ENCODE measurements around the gene MSH6.

Gene MSH6

DNA sequence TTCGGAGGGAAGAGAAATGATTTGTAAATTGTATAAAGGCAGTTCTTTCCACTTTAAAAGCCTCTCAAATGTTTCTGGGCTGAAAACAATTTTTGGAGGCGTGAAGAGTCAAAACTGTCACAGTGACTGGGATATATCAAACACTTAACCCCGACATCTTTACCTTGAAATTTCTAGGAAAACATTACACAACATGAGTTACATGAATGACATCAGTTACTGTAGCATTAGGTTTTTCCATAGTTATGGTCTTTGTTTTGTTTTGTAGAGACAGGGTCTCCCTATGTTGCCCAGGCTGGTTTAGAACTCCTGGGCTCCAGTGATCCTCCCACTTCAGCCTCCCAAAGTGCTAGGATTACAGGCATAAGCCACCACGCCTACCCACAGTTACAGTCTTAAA, 25.7 kb downstream of the MSH6 start:
- H3K4me3 ChIP-seq, result no peak overlapping the region
- H3K27me3 ChIP-seq, result no peaks in the 10 kb centered on the region
- no peak overlapping the region for H3K27ac ChIP-seq
- no peak overlapping the region for H3K9ac ChIP-seq
- H4K20me1 ChIP-seq, result peaks cover 14 to 35% (median 18%) of the 10 kb centered on the region in 11 experiments; a peak in 19 of 22 replicates
- peaks cover 0 to 12% (median 3%) of the 10 kb centered on the region in 11 experiments; a peak in 17 of 22 replicates for H3K9me3 ChIP-seq (replicated peaks in 1 of 11)
- no peak for TF ChIP-seq Cebpa-rat (IDR thresholded peaks at IDR 0.05)
- H3K36me3 ChIP-seq, result peaks cover 56 to 93% (median 73%) of the 10 kb centered on the region in 11 experiments
- peaks cover 0 to 18% (median 3%) of the 10 kb centered on the region in 10 experiments; a peak in 8 of 20 replicates for H3K4me1 ChIP-seq
- H3K4me2 ChIP-seq, result no peak overlapping the region

DNA sequence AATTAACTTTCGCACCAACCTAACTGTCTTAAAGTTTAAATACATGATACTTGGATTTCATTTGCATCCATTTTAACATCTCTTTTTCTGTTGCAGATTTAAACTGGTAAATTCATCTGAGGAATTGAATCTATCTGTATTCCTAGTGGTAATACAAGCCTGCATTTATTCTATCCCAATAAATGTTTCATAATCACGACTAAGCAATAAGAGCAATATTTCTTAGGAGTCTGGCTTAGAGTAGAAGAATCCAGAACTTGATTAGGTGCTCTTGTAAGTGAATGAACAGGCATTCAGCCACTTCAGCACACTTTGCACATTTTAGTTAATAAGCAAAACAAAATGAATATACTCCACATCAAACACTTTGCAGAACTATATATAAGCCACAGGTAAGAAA, 27.0 kb downstream of the MSH6 start:
- no peaks in the 10 kb centered on the region for H3K27me3 ChIP-seq
- peaks cover 0 to 18% (median 0%) of the 10 kb centered on the region in 10 experiments; a peak in 7 of 20 replicates for H3K4me1 ChIP-seq
- no peak overlapping the region for H3K27ac ChIP-seq
- no peak overlapping the region for H3K4me3 ChIP-seq
- H4K20me1 ChIP-seq, result peaks cover 3 to 22% (median 5%) of the 10 kb centered on the region in 11 experiments; a peak in 16 of 22 replicates
- H3K9ac ChIP-seq, result no peak overlapping the region
- no peaks in the 10 kb centered on the region for H3K9me3 ChIP-seq (replicated peaks in 1 of 11)
- peaks cover 43 to 93% (median 70%) of the 10 kb centered on the region in 11 experiments for H3K36me3 ChIP-seq
- no peak for TF ChIP-seq Cebpa-rat (IDR thresholded peaks at IDR 0.05)
- H3K4me2 ChIP-seq, result no peak overlapping the region

DNA sequence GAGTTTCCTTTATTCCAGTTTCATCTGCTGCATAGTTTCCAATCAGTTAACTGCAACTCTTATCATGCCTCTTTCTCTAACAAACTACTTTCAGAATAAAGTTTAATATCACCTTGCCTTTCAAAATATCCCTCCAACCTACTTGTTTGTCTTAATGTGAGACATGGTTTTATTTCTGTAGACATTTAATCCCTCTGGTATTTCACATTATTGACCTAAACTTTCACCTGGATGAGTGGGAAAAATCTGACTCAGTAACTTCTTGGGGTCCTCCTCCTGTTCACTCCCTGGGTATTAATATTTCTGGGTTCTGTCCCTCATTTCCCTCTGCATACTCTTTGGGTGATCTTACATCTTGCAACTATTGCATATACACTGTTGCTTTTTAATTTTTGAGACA, 27.9 kb downstream of the MSH6 start:
- no peak overlapping the region for H3K27ac ChIP-seq
- no peaks in the 10 kb centered on the region for H3K27me3 ChIP-seq
- peaks cover 43 to 93% (median 67%) of the 10 kb centered on the region in 11 experiments; a peak in 21 of 22 replicates for H3K36me3 ChIP-seq
- H3K9me3 ChIP-seq (replicated peaks in 1 of 11), result no peaks in the 10 kb centered on the region
- H3K9ac ChIP-seq, result no peak overlapping the region
- H3K4me1 ChIP-seq, result peaks cover 0 to 17% (median 3%) of the 10 kb centered on the region in 10 experiments; a peak in 10 of 20 replicates
- TF ChIP-seq Cebpa-rat (IDR thresholded peaks at IDR 0.05), result no peak
- H3K4me2 ChIP-seq, result no peak overlapping the region
- H4K20me1 ChIP-seq, result peaks cover 0 to 16% (median 0%) of the 10 kb centered on the region in 11 experiments; a peak in 5 of 22 replicates
- H3K4me3 ChIP-seq, result no peak overlapping the region

DNA sequence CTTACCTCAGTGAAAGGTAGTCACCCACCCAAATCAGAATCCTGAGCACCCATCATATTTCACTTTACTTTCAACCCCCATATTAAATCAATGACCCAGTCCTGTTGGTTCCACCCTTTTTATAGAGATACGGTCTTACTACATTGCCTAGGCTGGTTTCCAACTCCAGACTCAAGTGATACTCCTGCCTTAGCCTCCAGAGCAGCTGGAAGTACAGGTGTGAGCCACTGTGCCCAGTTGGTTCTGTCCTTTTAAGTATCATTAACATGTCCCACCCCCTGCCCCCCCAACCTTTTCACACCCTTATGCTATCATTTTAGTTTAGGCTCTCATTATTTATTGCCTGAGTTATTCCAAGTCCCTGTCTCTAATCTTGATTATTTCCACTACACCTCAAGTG, 28.7 kb downstream of the MSH6 start:
- Histone ChIP-seq H3K9me3 (replicated peaks in 1 of 11) (no peaks in the 10 kb centered on the region), H3K4me1 (peaks cover 0 to 10% (median 4%) of the 10 kb centered on the region in 10 experiments; a peak in 7 of 20 replicates), H3K27me3 (no peaks in the 10 kb centered on the region), H3K9ac (no peak overlapping the region), H3K27ac (no peak overlapping the region), H3K4me2 (no peak overlapping the region), H4K20me1 (peaks cover 0 to 10% (median 0%) of the 10 kb centered on the region in 11 experiments; a peak in 4 of 22 replicates), H3K36me3 (peaks cover 43 to 99% (median 64%) of the 10 kb centered on the region in 11 experiments; a peak in 21 of 22 replicates), H3K4me3 (no peak overlapping the region)
- no peak for TF ChIP-seq Cebpa-rat (IDR thresholded peaks at IDR 0.05)

DNA sequence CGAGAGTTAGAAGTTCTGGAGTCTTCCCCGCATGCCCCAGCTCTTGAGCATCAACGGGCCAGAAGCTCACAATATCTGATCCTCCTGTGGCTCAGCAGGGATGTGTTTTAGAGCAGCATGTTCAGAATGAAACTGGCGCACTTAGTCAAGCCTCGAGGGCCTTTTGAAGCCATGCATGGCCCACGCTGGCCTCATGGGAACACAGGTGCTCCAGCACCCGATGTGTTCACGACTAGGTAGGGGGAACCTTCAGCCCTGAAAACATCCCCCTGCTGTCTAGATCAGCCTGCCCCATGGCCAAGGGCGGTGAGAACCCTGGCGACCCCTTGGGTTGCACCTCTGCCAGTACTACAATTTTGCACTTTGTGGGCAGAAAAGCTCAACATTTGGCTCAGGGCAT, 32.8 kb downstream of the MSH6 start:
- no peaks in the 10 kb centered on the region for H3K9me3 ChIP-seq (replicated peaks in 1 of 11)
- TF ChIP-seq Cebpa-rat (IDR thresholded peaks at IDR 0.05), result no peak
- H3K4me2 ChIP-seq, result 0 out of 22 replicates have a peak overlapping the region, but pooled peaks of 2 of the 11 experiments have one; percentile 12 to 25
- H3K27me3 ChIP-seq, result no peaks in the 10 kb centered on the region
- peaks cover 50 to 100% (median 76%) of the 10 kb centered on the region in 11 experiments for H3K36me3 ChIP-seq
- H3K4me1 ChIP-seq, result peaks cover 0 to 9% (median 0%) of the 10 kb centered on the region in 10 experiments; a peak in 4 of 20 replicates
- H3K27ac ChIP-seq, result no peak overlapping the region
- no peaks in the 10 kb centered on the region; a peak in 1 of 22 replicates for H4K20me1 ChIP-seq
- H3K4me3 ChIP-seq, result no peak overlapping the region
- H3K9ac ChIP-seq, result no peak overlapping the region

DNA sequence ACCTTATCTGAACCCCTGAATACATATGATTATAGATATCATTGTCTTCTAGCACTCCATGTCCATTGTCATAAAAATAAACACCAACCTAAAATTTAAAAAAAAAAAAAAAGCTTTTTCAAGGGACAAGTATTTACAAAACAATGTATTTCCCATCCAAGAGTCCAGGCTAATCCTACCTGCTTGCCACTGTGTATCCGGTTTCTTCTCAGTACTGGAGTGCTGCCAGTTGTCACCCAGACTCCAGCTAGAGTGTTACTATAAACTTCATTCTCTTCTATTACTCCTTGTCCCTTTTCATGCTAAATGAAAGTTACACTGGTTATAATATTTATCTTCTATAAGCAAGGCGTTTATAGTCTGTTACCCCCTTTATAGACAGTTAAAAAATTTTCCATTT, 35.8 kb downstream of the MSH6 start:
- Histone ChIP-seq H3K27ac (no peak overlapping the region), H3K27me3 (no peaks in the 10 kb centered on the region), H3K4me2 (no peak overlapping the region), H3K9ac (no peak overlapping the region), H3K4me1 (peaks cover 0 to 9% (median 0%) of the 10 kb centered on the region in 10 experiments; a peak in 4 of 20 replicates), H3K4me3 (no peak overlapping the region), H3K36me3 (peaks cover 52 to 100% (median 78%) of the 10 kb centered on the region in 11 experiments), H3K9me3 (replicated peaks in 1 of 11) (no peaks in the 10 kb centered on the region), H4K20me1 (no peaks in the 10 kb centered on the region; a peak in 1 of 22 replicates)
- TF ChIP-seq Cebpa-rat (IDR thresholded peaks at IDR 0.05), result no peak

DNA sequence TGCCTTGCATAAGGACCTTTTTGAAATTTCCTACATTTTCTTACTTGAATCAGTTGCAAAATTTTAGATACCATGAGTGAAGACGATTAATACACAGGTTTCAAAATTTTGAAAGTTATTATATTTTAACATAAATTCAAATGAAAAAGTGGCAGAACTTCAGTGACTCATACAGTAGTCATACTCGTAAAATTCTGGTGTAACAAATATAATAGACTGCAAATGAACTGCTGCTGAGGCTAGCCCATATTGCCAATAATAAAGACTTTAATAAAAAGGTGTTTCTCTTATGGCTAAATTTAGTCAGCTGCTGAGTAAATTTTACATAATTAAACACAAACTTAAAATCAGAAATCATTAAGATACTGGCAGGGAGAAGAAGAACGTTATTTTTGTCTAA, 36.9 kb downstream of the MSH6 start:
- H3K9me3 ChIP-seq (replicated peaks in 1 of 11), result no peaks in the 10 kb centered on the region
- peaks cover 0 to 9% (median 0%) of the 10 kb centered on the region in 10 experiments; a peak in 4 of 20 replicates for H3K4me1 ChIP-seq
- no peak overlapping the region for H3K27ac ChIP-seq
- H3K9ac ChIP-seq, result no peak overlapping the region
- H3K36me3 ChIP-seq, result peaks cover 46 to 95% (median 78%) of the 10 kb centered on the region in 11 experiments
- peaks cover 0 to 5% (median 0%) of the 10 kb centered on the region in 11 experiments; a peak in 2 of 22 replicates for H4K20me1 ChIP-seq
- no peak overlapping the region for H3K4me2 ChIP-seq
- H3K4me3 ChIP-seq, result no peak overlapping the region
- H3K27me3 ChIP-seq, result no peaks in the 10 kb centered on the region
- no peak for TF ChIP-seq Cebpa-rat (IDR thresholded peaks at IDR 0.05)

DNA sequence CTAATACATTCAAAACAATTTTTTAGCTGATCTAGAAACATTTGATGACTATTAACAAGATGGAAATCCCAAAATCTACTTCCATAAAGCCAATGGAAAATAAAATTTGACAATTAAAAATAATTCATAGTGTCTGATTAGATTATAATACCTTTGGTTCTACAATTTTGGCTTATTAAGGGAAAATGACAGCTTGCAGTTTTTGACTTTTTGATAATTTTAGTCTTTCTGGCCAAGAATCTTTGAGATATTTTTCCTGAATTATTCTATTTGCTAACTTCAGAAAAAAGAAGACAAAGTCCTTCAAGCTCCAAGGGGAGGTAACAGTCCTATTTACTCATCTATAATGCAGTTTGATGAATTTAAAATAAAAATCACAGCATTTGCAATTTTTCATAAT, 39.6 kb downstream of the MSH6 start:
- Histone ChIP-seq H3K9me3 (replicated peaks in 1 of 11) (no peaks in the 10 kb centered on the region), H3K4me2 (no peak overlapping the region), H3K27ac (no peak overlapping the region), H3K27me3 (no peaks in the 10 kb centered on the region), H3K36me3 (peaks cover 42 to 91% (median 69%) of the 10 kb centered on the region in 11 experiments), H4K20me1 (peaks cover 0 to 5% (median 0%) of the 10 kb centered on the region in 11 experiments; a peak in 1 of 22 replicates), H3K4me3 (no peak overlapping the region), H3K9ac (no peak overlapping the region), H3K4me1 (no peaks in the 10 kb centered on the region)
- no peak for TF ChIP-seq Cebpa-rat (IDR thresholded peaks at IDR 0.05)

DNA sequence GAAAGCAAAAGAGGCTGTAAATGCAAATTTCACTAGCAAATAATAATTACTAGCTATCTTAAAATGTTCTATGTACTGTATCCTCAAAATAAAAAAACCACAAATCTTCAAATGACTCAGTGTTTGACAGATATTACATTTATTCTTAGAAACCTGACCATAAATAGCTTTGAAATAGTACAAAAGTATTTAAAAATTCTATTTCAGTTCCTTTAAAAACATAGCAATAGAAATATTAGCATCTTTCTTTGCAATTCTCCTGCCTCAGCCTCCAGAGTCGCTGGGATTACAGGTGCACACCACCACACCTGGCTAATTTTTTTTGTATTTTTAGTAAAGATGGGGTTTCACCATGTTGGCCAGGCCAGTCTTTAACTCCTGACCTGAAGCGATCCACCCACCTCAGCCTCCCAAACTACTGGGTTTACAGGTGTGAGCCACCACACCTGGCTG, 50.6 kb downstream of the MSH6 start:
- H3K4me2 ChIP-seq, result no peak overlapping the region
- H3K27me3 ChIP-seq, result no peaks in the 10 kb centered on the region

More for the DNA sequence above, 50.6 kb downstream of the MSH6 start:
- Histone ChIP-seq H3K9me3 (replicated peaks in 1 of 11) (no peaks in the 10 kb centered on the region), H3K4me1 (peaks cover 0 to 13% (median 0%) of the 10 kb centered on the region in 10 experiments; a peak in 2 of 20 replicates), H3K27ac (no peak overlapping the region), H3K9ac (no peak overlapping the region), H4K20me1 (peaks cover 0 to 40% (median 0%) of the 10 kb centered on the region in 11 experiments; a peak in 2 of 22 replicates), H3K4me3 (no peak overlapping the region), H3K36me3 (peaks cover 54 to 97% (median 80%) of the 10 kb centered on the region in 11 experiments)
- no peak for TF ChIP-seq Cebpa-rat (IDR thresholded peaks at IDR 0.05)
